Colonic mucosa (tissue), 4 donors: Measurements from ENCODE around the gene ARTN. TPM values are rescaled to one million over a fixed set of nuclear protein-coding genes. Genes with fewer than 3 reads are reported as not detected.

Experiments
- DNase-seq: peaks from one replicate; pipeline ENCODE4 v3.0.0-alpha.2; 2020
- H3K27ac ChIP-seq: fragments of 200-600 bp; one replicate; pipeline ENCODE4 v1.8.0; 2021
- H3K27me3 ChIP-seq: fragments of 200-600 bp; one replicate; pipeline ENCODE4 v1.8.0; 2021
- H3K36me3 ChIP-seq: fragments of 200-600 bp; one replicate; pipeline ENCODE4 v1.8.0; 2021
- H3K4me1 ChIP-seq: fragments of 200-600 bp; one replicate; pipeline ENCODE4 v1.8.0; 2021; ENCODE audit warnings: mild to moderate bottlenecking
- H3K4me3 ChIP-seq: fragments of 200-600 bp; one replicate; pipeline ENCODE4 v1.8.0; 2021
- H3K9ac ChIP-seq, 2 donors: one replicate each; pipeline ENCODE4 v1.7.0; 2013; ENCODE audit warnings: control low read depth in 2 of 2, low read depth in 2 of 2, low read length in 2 of 2
- H3K9me3 ChIP-seq: fragments of 200-600 bp; one replicate; pipeline ENCODE4 v1.8.0; 2021
- intact Hi-C: fragments of 100-400 bp; cut with DNase I; formaldehyde crosslinking; loops from one replicate; pipeline ENCODE4 v1.14.1; 2022
- total RNA-seq, 2 donors: library from RNA; stranded (reverse); fragmentation: NEBNext Ultra II Directional in 1 of 2; extraction: Animal tissue kit (Norgen Biotek cat#: 25700) in 1 of 2; gene quantifications; one replicate each; pipeline ENCODE4 v1.2.1, GENCODE V29; 2021
- TF ChIP-seq, protein P1 (sequence below): fragments of 200-600 bp; IDR thresholded peaks from one replicate; pipeline ENCODE4 v1.8.0; 2022; ENCODE audit warnings: antibody characterized with exemption, mild to moderate bottlenecking
- donor health status: healthy.
- donor health status: DM: no; HTN: no; CAD: no.
- donor health status: DM: no; HTN: no; CAD: no.

ARTN gene
- total RNA-seq, 2 donors from 2014 or later = 5.1 to 8.3 TPM

DNA sequence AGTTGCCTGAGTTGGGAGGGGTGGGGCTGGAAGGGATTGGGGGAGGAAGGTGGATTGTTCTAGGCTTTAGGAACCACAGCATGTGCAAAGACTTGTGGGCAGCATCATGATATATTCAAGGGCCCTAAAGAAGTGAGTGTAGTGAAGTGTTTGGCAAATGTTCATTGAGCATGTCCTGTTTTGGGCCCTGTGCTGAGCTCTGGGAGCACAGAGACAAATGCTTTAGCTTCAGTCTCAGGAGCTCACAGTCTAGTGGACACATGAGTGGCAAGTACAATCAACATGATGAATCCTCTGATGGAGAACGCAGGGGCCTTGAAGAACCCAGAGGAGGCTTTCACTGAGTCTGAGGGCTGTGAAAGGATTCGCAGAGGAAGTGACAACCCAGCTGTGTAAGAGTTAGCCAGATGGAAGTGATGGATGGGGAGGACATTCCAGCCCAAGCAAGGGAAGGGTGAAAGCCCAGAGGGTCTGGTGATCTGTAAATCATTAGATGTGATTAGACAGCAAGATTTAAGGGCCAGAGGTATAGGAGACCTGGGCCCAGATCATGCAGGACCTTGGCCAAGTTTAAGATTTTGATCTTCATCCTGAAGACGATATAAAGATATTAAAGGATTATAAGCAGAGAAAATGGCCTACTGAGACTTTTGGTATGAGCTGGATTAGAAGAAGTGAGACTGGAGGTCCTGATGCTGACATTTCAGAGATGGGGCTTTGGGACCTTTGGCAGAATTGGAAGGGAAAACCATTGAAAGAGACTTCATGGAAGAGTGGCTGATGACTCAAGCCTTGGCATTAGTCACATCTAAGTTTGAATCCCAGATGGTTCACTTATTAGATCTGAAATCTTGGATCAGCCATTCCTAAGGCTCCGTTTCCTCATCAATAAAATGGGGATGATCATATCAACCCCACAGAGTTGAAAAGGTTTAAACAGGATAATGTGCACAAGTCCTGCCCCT is 17.7 kb downstream of the ARTN start:
- Histone ChIP-seq H3K4me1 (peaks cover 14% of the 10 kb centered on the region), H3K36me3 (no peaks in the 10 kb centered on the region), H3K9ac (no peak overlapping the region), H3K9me3 (no peaks in the 10 kb centered on the region), H3K27ac (no peak overlapping the region), H3K4me3 (no peak overlapping the region), H3K27me3 (no peaks in the 10 kb centered on the region)
- TF ChIP-seq, protein P1, sequence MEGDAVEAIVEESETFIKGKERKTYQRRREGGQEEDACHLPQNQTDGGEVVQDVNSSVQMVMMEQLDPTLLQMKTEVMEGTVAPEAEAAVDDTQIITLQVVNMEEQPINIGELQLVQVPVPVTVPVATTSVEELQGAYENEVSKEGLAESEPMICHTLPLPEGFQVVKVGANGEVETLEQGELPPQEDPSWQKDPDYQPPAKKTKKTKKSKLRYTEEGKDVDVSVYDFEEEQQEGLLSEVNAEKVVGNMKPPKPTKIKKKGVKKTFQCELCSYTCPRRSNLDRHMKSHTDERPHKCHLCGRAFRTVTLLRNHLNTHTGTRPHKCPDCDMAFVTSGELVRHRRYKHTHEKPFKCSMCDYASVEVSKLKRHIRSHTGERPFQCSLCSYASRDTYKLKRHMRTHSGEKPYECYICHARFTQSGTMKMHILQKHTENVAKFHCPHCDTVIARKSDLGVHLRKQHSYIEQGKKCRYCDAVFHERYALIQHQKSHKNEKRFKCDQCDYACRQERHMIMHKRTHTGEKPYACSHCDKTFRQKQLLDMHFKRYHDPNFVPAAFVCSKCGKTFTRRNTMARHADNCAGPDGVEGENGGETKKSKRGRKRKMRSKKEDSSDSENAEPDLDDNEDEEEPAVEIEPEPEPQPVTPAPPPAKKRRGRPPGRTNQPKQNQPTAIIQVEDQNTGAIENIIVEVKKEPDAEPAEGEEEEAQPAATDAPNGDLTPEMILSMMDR = no peak
- no peak for DNase-seq
- intact Hi-C loops = no loop called here

DNA sequence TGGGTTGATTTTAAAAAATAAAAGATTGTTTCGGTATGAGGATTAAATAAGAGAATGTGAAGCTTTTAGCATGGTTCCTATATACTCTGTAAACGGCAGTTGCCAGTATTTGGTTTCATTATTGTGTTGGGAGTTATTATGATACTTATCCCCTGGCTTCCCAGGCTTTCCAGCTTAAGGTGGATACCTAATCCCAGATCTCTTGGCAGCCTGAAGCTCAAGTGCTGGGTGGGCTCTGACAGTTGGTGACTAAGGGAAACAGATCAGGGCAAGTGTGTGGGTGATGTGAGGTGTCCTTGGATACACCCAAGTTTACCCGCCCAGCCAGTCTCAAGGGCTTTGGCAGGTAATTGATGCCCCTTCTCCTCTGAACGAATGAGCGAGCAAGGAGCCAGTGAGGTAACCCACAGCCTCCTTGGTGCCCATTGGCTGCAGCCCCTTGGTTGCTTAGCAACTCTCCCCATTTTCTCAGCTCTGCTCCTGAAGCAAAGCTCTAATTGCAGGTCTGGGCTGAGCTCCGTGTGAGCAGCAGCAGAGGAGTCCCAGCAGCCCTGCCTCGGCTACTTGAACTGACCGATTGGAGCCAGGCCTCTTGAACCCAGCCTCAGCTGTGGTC is 19.2 kb downstream of the ARTN start:
- no peaks in the 10 kb centered on the region for H3K36me3 ChIP-seq
- no peaks in the 10 kb centered on the region for H3K27me3 ChIP-seq
- no peak overlapping the region for H3K9ac ChIP-seq
- H3K27ac ChIP-seq = no peak overlapping the region
- TF ChIP-seq, protein P1 = no peak
- peaks cover 7% of the 10 kb centered on the region for H3K4me1 ChIP-seq
- H3K4me3 ChIP-seq = no peak overlapping the region
- intact Hi-C loops = no loop called here
- DNase-seq = no peak
- H3K9me3 ChIP-seq = no peaks in the 10 kb centered on the region

DNA sequence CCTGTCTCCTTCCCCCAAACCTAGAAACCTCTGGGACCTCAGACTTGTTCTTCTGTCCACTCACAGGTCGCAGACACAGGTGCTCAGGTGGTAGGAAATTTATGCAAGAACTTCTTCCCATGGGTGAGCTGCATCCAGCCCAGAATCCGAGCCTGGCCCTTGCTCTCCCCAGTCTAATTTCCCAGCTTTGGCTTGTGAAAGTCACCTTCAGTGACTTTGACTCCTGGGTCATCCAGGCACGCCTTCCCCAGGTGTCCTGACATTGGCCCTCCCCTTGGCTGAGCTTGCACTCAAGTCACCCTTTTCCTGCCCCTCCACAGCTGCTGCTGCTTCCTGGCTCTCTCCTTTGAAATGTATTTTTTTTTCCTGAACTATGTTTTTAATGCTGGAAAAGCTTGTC is 19.8 kb downstream of the ARTN start:
- no peaks in the 10 kb centered on the region for H3K9me3 ChIP-seq
- intact Hi-C loops = no loop called here
- H3K36me3 ChIP-seq = no peaks in the 10 kb centered on the region
- H3K4me1 ChIP-seq = peaks cover 2% of the 10 kb centered on the region
- no peak overlapping the region for H3K9ac ChIP-seq
- H3K4me3 ChIP-seq = no peak overlapping the region
- TF ChIP-seq, protein P1 = no peak
- no peak overlapping the region for H3K27ac ChIP-seq
- no peaks in the 10 kb centered on the region for H3K27me3 ChIP-seq
- DNase-seq = no peak

DNA sequence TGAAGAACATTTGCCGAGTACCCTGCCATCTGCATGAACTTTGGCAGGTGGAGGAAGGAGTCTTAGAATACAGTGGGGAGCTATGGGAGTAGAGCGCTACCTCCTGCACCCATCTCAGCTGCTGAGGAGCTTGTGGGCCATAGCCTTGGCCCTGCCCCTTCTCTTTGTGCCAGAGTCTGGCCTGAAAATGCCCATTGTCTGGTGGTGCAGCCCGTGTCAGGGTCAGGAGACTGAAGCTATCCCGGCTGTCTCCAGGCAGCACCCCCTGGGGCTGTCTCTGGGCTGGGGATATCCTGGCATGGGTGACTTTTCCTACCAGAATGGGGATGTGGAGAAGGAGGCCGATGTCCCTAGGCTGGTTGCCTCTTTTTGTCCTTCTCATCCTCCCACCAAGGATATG is 20.4 kb downstream of the ARTN start:
- Histone ChIP-seq H3K27ac (no peak overlapping the region), H3K9ac (no peak overlapping the region), H3K9me3 (no peaks in the 10 kb centered on the region), H3K36me3 (no peaks in the 10 kb centered on the region), H3K4me1 (no peaks in the 10 kb centered on the region), H3K27me3 (no peaks in the 10 kb centered on the region), H3K4me3 (no peak overlapping the region)
- DNase-seq = no peak
- intact Hi-C loops = no loop called here
- TF ChIP-seq, protein P1 = no peak

DNA sequence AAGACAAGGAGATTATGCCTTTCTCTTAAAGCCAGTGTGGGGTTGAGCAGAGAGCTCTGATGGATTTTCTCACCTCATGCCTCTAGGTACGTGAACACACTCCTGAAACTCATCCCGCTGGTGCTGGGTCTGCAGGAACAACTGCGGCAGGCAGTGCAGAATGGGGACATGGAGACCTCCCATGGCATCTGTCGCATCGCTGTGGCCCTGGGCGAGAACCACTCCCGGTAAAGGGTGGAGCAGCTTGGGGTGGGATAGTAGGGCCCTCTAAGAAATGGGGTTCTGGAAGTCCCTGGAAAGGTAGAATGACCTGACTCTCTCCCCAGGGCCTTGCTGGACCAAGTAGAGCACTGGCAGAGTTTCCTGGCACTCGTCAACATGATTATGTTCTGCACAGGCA is 22.6 kb downstream of the ARTN start:
- Histone ChIP-seq H3K36me3 (no peaks in the 10 kb centered on the region), H3K4me3 (no peak overlapping the region), H3K9me3 (no peaks in the 10 kb centered on the region), H3K27me3 (no peaks in the 10 kb centered on the region), H3K4me1 (no peaks in the 10 kb centered on the region), H3K9ac (no peak overlapping the region), H3K27ac (no peak overlapping the region)
- TF ChIP-seq, protein P1 = no peak
- intact Hi-C loops = no loop called here
- DNase-seq = no peak
